OCI-LY3 (cell line): Measurements from ENCODE around the gene PLEKHA7.

Experiments used
- EZH2phosphoT487 ChIP-seq: fragments of 200-600 bp; shearing (Covaris generic); IDR thresholded peaks from 2 replicates; pipeline ENCODE4 v1.6.1; 2018; ENCODE audit warnings: antibody characterized with exemption, mixed run types, low read depth
- TF ChIP-seq, protein P1 (sequence below): fragments of 200-600, 300-600 bp; sonication (generic); IDR thresholded peaks from 2 replicates; pipeline ENCODE4 v1.5.1; 2014; ENCODE audit warnings: antibody characterized with exemption, low read length, low read depth

DNA sequence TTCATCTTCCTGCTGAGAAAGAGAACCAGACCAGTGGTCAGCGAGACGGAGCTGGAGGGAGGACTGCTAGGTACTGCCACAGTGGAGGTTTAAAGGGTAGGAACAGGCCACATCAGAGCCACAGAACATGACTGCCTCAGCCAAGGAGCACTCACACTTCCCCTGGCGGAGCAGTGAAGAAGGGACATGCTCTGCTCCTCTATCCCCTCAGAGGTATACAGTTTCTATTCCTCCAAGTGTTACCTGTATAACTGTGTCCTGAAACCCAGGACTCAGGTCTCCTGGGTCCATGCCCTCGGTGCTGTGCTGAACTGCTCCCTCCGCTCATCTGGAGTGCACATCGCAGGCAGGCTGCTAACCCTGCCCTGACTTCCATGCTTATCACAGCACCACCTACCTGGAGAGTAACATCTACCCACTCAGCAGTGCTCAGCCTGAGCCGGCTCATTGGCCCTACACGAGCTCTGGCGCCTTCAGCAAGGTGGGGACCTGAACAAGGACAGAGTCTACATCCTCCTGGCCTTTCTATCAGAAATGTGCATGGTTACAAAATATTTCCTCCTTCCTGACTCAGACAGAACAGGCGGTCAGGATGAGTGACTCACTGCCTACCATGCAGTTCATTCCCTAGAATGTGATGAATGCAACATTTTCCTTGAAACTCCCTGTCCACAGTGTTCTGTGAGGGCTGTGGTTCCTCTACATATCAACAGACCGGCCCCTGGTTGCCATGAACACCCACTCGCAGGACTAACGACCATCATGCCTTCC is 222.8 kb downstream of the PLEKHA7 start:
- TF ChIP-seq, protein P1, sequence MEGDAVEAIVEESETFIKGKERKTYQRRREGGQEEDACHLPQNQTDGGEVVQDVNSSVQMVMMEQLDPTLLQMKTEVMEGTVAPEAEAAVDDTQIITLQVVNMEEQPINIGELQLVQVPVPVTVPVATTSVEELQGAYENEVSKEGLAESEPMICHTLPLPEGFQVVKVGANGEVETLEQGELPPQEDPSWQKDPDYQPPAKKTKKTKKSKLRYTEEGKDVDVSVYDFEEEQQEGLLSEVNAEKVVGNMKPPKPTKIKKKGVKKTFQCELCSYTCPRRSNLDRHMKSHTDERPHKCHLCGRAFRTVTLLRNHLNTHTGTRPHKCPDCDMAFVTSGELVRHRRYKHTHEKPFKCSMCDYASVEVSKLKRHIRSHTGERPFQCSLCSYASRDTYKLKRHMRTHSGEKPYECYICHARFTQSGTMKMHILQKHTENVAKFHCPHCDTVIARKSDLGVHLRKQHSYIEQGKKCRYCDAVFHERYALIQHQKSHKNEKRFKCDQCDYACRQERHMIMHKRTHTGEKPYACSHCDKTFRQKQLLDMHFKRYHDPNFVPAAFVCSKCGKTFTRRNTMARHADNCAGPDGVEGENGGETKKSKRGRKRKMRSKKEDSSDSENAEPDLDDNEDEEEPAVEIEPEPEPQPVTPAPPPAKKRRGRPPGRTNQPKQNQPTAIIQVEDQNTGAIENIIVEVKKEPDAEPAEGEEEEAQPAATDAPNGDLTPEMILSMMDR: no peak
- TF ChIP-seq EZH2phosphoT487: no peak
